ENCODE measurements around the gene FBXL7. TPM values are rescaled to one million over a fixed set of nuclear protein-coding genes. Genes with fewer than 3 reads are reported as not detected.

The FBXL7 gene
- total RNA-seq, 1 donor from 2014 or later = 2.0 TPM

GRCh38 chr5:15786326-15786725, 286.3 kb downstream of the FBXL7 start:
- ATAC-seq = no peak

DNA sequence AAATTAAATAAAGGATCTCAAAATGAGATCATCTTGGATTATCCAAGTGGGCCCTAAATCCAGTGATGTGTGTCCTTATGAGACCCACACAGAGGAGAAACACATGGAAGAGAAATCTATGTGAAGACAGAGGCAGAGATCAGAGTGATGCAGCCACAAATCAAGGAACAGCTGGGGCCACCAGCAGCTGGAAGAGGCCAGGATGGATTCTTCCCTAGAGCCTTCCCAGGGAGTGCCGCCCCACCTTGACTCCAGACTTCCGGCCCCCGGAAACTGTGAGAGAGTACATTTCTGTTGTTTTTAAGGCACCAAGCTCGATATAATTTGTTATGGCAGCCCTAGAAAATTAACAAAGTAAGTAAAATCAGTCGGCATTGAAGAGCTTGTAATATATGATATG, 286.9 kb downstream of the FBXL7 start:
- ATAC-seq = no peak

DNA sequence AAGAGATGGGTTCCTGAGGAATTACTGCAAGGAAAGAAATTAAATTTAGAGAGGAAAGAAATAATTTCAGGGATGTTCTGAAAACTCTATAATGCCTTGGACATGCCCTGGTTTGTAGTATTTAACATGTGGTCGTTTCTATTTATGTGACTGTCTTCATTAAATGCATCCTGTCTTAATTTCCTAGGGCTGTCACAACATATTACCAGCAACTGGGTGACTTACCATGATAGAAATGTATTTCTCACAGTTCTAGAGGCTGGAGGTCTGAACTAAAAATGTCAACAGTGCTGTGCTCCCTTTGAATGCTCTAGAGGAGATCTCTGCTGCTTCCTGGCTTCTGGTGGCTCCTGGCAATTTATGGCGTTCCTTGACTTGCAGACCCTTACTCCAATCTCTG, 287.7 kb downstream of the FBXL7 start:
- no peak for ATAC-seq

- no peak for ATAC-seq
Measured at GRCh38 chr5:15789642-15790041, 289.7 kb downstream of the FBXL7 start.

DNA sequence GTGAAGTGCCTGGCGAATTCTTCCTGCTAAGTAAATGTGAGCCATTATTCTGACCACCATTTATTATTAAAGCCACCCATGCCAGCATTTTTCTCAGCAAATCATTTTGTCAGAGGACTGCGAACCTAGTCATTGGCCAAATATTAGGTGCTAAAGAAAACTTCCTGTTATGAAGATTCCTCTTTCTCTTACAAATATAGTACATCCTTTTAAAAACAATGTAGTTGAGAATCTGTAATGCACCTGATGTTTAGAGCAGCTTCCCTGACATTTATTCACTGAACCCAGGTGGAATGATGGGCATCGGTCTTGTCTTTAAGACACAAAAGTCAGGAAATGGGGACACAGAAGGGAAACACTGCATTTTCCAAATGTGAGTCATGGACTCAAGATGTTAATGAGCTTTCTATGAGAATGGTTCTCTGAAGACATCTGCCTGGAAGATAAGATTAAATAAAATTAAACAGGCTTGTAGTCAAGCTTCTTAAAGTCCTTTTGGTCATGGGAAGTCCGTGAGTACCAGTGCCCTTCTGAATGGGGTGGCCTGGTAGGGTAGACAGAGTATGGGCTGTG, 290.6 kb downstream of the FBXL7 start:
- ATAC-seq = no peak

DNA sequence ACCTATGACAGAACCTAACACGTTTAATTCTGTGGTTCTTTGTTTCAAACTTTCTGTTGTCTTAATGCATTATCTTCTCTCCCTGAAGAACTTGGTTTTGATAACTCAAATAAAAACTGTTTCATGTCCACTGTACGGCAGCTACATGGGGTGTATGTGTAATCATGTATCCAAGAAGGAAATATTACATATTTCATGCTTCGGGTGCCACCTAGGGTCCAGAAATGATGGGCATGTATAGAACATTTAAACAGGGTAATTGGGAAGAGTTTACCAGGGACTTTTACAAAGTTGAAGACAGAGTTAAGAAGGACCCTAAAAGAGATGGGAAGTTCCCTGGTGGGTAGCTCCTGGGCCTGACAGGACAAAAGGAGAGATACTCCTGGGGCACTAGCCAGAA, 291.3 kb downstream of the FBXL7 start:
- ATAC-seq = no peak

- no peak for ATAC-seq
Measured at GRCh38 chr5:15791859-15792258, 291.9 kb downstream of the FBXL7 start.

DNA sequence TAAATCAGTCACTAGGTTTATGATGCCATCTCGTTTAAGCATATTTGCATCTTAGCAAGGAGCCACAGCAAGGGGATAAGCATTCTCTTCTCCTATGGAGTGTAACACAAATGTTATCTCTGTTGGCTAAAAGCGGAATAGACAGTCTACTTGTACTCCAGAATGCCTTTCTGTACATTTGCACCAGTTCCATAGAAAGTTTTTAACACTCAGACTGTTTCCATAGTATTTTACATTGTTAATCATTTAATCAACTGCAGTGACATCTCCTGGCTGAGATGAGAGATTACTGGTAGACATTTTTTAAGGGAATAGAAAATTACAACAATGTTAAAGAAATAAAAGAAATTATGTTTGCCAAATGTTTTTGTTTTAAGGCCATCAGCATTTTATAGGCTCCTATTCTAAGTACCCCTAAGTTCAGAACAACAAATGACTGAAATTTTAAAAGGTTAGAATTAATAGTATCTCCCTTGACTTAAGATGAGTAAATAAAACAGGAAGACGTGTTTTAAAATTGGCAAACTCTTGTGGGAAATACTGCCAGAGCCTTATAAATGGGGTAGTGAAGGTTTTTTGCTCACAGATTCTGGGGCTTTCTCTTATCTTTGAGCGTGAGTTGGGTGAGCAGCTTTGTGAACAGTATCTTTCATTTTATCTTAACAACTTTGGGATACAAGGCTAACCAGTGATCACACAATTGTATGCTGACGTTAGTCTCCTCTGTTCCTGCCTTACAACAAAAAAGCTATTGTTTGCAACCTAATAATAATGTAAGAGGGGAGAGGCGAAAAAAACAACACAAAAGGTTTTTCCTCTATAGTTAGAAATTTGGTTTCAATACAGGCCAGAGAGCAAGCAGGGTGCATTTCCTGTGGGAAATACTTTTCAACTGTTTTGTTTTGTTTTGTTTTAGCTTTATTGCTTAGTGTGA, 294.3 kb downstream of the FBXL7 start:
- ATAC-seq = no peak

GRCh38 chr5:15796096-15796495, 296.1 kb downstream of the FBXL7 start:
- no peak for ATAC-seq

DNA sequence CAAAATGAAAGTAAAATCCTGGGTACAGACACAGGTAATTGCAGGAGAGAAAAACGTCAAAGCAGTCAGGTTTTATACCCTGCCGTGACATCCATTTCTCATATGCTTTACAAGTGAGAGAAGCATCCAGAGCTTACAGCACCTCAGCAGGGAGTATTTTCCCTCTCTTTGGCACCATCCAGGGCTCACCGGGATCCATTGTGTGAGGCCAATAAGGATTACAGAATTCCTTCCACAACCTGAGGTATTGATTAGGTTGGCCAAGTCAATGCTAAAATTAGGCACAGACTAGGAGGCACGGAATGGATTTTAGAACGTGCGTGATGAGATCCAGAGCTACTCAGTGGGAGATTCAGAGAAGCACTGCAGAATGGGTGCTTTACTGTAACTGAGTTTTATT, 296.6 kb downstream of the FBXL7 start:
- ATAC-seq = no peak

- no peak for ATAC-seq
Measured at GRCh38 chr5:15797116-15797515, 297.1 kb downstream of the FBXL7 start.

DNA sequence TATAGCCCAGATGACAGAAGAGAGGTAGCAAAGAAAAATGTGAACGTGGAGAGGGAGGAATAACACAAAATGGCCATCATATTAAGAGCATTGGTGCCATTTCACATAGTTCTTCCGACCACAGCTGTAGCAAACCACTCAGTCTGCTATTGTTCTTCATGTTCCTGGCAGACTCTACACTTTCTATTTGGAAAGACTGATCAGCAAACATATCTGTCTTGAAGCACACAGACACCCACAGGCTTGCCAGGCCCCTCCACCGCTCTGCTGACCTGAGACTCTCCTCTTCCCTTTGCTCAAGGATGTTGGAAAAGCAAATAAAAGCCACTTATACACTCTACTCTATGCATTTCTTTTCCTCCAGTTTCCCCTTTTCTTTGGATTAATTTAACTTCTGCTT, 298.0 kb downstream of the FBXL7 start:
- ATAC-seq = no peak

DNA sequence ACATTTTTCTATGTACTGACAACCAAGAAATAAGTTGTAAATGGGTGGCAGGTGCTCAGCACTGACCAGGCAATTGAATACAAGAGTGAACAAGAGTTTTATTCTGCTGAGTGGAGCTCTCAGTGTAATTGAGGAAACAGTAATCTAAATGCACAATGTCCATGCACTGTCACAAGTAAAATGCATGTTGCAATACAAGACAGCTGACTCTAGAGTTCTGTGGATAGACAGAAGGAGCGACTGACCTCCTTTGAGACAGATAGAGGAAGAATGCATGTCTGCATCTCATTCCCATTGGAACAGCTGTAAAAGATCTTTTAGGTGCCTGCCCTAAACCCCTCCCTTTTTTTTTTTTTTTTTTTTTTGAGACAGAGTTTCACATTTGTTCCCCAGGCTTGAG, 299.0 kb downstream of the FBXL7 start:
- no peak for ATAC-seq

GRCh38 chr5:15799612-15800011, 299.6 kb downstream of the FBXL7 start:
- no peak for ATAC-seq

DNA sequence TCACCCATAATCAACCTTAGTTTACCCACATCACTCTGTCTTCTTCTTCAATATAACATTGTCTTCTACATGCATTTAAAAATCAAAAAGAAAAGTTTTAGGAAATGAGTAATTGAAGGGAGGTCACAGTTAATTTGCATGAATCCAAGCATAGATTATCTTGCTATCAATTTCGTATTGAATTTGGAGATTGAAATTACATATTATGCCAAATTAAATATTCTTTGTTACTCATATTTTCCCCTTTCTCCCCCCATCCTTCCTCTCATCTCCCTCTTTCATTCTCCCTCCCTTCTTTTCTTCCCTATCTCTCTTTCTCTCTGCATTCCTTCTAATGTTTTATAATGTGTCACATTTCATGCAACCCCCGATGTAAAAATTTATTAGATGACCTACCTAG, 303.3 kb downstream of the FBXL7 start:
- no peak for ATAC-seq

DNA sequence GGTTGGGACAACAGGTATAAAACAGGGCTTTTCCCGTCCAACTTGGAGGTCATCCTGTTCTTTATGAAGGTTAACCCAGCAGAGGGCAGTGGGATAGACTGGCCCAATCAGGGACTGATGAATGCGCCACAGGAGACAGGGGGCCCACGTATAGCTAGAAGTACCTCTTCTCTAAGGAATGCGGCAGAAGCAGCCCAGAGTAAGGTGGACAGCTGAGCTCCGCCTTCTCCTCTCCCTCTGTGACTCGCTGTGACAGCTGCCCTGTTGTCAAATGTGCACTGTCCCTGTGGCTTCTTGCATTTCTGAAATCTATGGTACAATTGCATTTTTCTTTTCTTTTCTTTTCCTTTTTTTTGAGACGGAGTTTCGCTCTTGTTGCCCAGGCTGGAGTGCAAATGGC, 306.6 kb downstream of the FBXL7 start:
- no peak for ATAC-seq

DNA sequence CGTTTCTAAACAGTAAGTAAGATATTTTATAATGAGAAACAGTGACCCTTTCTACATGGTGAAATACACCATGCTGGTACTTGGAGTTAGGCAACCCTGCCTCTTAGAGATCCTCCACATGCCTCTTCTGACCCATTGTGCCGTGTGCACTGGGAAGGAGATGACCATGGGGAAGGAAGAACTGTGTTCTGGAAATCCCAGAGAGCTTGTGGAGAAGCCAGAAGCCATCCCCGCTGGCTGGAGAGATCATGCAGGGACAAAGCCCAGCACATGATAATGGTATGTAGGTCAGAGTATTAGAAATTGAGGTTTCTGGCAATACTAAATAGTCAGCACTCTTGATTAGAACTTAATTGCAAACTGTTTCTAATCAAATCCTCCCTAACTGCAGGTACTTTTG, 307.3 kb downstream of the FBXL7 start:
- ATAC-seq = no peak

DNA sequence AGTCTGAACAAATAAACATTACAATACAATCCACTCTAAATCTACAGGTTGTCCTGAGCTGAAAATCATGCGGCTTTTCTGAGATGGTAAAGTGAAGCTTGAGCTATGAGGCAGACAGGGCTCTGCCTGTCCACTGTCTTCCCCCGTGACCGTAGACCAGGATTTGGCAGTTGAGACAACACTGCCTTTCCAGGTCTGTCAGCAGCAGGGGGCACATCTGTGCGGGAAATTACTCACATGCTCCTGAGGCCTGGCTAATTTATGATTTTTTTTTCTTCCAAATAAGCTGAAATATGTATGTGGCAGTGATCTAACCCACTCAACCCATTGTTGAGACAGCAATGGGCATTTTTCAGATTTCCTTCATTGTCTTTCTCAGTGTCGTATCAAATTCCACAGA, 307.9 kb downstream of the FBXL7 start:
- ATAC-seq = no peak

- ATAC-seq = no peak
Measured at GRCh38 chr5:15808577-15808976, 308.6 kb downstream of the FBXL7 start.

- no peak for ATAC-seq
Measured at GRCh38 chr5:15819617-15820016, 319.6 kb downstream of the FBXL7 start.

DNA sequence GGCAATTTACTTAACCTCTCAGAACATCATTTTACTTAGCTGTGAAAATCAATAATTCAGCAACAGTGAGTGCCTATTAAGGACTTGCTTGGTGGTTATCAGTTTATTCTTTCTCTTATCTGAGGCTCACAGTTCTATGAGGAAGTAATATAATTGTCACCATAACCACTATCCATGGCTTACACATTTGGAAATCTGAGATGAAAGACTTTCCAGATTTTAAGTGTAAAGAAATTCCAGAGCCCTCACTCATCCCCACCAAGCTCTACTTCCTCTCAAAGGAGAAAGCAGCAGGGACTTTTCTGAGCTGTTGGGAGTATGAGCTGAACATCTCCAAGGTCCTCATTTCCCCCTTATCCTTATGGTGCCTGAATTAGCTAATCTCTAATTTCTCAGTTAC, 321.5 kb downstream of the FBXL7 start:
- no peak for ATAC-seq

DNA sequence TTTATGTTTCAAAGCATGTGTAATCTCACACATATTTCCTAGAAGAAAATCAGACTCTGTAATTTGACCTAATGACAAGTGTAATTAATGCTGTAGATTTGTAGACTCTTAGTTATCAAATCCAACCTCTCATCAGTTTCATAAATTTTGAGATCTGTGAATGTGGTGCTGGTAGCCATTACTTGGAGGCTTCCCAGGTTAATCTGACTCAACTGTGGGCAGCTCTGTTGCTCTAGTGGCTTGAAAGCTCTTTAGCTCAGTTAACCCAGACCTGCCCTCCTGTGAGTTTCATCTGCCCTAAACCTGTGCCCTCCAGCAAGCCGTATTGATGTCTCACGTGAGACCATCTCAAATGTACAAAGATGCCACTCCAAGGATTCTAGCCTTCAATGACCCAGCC, 323.4 kb downstream of the FBXL7 start:
- no peak for ATAC-seq

- no peak for ATAC-seq
Measured at GRCh38 chr5:15827741-15828140, 327.8 kb downstream of the FBXL7 start.

DNA sequence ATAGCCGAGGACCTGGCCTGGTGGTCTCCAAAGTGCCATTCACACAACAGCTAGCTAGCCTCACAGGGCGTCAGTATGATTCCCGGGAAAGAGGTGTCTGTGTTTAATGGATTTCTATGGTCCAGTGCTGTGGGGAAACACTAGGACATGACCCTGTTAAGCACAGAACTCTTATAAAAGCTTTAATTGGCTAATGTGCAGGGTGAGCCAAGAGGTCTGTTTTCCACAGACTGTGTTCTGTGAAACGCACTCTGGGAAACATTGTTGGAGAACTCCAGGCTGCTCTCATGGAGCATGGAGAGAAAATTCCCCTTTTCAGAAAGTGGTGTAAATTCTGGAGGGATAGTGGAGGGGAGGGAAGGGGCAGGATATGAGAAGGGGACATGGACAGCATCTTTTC, 331.4 kb downstream of the FBXL7 start:
- no peak for ATAC-seq
